Measurements from ENCODE around the gene EYS.

The EYS gene

DNA sequence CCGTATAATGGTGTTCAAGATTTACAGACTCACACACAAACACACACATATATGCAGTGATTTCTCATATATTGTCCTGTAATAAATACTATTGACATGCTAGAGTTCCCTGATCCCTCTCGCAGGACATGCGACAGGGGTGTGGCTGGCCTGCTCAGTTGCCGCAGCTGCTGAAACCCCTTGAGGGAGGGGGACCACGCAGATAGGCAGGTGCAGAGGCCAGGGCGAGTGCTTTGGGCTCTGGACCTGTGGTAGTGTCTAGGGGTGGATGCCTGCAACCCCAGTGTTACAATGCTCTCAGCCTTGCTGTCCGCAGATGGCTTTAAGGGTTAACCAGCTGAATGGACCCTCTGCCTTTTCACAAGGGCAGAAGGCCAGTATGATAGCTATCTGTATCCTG, 706.2 kb downstream of the EYS start:
- in situ Hi-C loops (cut with HindIII; ENCODE audit: low sequenced_read_pairs) = no loop called here
- H3K4me3 ChIP-seq (ENCODE audit: low read depth, low read length) = no peak overlapping the region
- TF ChIP-seq, protein P1, sequence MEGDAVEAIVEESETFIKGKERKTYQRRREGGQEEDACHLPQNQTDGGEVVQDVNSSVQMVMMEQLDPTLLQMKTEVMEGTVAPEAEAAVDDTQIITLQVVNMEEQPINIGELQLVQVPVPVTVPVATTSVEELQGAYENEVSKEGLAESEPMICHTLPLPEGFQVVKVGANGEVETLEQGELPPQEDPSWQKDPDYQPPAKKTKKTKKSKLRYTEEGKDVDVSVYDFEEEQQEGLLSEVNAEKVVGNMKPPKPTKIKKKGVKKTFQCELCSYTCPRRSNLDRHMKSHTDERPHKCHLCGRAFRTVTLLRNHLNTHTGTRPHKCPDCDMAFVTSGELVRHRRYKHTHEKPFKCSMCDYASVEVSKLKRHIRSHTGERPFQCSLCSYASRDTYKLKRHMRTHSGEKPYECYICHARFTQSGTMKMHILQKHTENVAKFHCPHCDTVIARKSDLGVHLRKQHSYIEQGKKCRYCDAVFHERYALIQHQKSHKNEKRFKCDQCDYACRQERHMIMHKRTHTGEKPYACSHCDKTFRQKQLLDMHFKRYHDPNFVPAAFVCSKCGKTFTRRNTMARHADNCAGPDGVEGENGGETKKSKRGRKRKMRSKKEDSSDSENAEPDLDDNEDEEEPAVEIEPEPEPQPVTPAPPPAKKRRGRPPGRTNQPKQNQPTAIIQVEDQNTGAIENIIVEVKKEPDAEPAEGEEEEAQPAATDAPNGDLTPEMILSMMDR (IDR thresholded peaks at IDR 0.05; ENCODE audit: low read depth, low read length) = no peak

DNA sequence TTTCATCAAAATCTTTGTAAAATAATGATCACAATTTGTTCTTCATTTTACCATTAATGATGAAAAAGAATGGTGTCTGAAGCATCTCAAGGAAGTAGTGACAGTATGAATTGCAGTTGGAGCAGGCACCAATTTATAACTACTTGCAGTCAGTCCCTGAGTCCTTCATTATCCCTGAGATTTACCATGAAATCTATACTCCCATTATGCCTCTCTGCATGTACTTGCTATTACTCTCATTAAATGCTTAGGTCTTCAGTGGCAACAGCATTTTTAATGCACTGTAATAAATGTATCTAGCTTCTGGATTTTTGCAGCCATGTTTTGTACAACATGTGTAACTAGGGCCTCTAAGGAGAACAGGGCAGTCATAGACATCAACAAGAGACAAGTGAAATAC, 708.8 kb downstream of the EYS start:
- DNase-seq (ENCODE audit: low read depth, low spot score) = no peak
- in situ Hi-C loops (cut with HindIII; ENCODE audit: low sequenced_read_pairs) = no loop called here

More for the DNA sequence above, 706.2 kb downstream of the EYS start:
- no peak for DNase-seq (ENCODE audit: low read depth, low spot score)

DNA sequence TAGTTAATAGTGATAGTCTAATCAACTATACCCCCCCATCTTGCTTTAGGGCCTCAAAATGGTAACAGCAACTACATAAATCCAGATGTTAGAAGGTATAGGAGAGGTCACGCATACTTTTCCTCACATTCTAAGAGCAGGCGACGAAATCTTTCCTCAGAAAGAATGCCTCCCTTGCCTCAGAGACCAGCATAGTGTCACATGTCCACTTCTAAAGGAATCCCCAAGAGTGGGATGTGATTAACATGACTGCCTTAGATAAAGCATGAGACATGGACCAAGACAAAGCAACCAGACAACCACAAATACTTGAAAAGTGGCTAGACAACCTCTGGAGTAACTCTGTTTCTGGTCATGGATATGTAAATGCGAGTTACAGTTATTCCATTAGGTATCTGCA, 710.7 kb downstream of the EYS start:
- no peak overlapping the region for H3K4me3 ChIP-seq (ENCODE audit: low read depth, low read length)
- TF ChIP-seq, protein P1 (IDR thresholded peaks at IDR 0.05; ENCODE audit: low read depth, low read length) = no peak
- DNase-seq (ENCODE audit: low read depth, low spot score) = no peak
- in situ Hi-C loops (cut with HindIII; ENCODE audit: low sequenced_read_pairs) = no loop called here

More for the DNA sequence above, 708.8 kb downstream of the EYS start:
- TF ChIP-seq, protein P1 (IDR thresholded peaks at IDR 0.05; ENCODE audit: low read depth, low read length) = no peak
- H3K4me3 ChIP-seq (ENCODE audit: low read depth, low read length) = no peak overlapping the region

DNA sequence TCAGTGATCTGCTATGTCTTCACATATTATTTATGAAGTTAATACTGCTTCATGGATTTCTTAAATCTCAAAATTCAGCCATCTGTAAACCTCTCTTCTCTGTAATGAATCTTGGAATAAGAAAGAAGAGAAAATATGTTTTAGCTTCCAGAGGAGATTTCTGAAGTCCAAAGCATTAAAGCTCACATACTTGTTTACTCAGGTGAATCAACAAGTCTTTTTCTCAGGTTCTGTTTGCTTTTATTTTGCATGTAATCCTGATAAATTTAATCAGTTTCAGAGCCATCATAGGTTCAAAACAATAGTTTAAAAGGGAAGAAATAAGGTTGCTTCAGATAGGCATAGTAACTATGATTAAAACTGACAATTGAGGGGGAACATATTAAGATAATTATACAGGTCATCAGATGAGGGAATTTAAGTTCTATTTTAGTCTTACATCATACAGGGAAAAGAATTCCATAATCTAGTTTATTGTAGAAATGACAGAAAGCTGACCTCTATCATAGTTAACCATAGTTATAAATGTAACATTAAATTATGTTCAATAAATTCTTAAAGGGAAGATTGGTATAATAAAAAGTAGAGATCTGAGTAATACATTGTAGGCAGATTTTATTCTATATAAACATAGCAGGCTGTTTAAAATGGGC, 716.2 kb downstream of the EYS start:
- H3K4me3 ChIP-seq (ENCODE audit: low read depth, low read length) = no peak overlapping the region
- no peak for DNase-seq (ENCODE audit: low read depth, low spot score)
- TF ChIP-seq, protein P1 (IDR thresholded peaks at IDR 0.05; ENCODE audit: low read depth, low read length) = no peak
- in situ Hi-C loops (cut with HindIII; ENCODE audit: low sequenced_read_pairs) = no loop called here

DNA sequence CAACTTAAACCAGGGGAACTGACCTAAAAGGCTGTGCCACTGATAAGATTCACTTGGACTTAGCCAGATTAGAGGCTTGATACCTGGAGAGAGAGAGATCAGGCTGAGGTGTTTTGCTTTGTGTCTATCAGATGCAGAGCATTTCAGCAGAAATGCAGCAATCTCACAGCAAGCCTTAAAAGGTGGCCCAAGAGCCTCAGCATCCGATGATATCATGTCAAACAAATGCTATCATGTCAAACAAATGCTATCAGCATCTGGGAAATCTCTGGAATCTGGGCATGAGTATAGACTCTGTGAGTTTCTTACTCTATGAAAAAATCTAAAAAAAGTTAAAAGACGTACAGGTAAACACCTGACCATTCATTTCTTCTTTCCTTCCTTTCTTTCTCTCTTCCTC, 718.9 kb downstream of the EYS start:
- in situ Hi-C loops (cut with HindIII; ENCODE audit: low sequenced_read_pairs) = no loop called here
- TF ChIP-seq, protein P1 (IDR thresholded peaks at IDR 0.05; ENCODE audit: low read depth, low read length) = no peak
- no peak overlapping the region for H3K4me3 ChIP-seq (ENCODE audit: low read depth, low read length)
- no peak for DNase-seq (ENCODE audit: low read depth, low spot score)

DNA sequence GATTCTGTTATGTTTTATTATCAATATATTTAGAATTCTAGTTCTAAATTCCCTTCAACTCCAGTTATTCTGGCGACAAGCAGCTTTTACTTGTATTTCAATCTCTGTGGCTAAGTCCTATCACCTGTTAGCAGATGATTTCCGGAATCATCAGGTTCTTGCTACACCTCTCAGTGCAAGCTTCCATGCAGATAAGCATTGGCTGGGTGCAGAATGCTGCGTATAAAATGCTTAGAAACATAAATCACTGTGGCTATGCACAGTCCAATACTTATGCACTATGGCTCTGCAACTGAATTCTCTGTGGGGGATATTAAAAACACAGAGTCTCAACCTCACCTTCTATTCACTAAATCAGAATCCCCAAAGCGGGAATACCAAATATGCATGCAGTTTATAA, 720.0 kb downstream of the EYS start:
- no peak for DNase-seq (ENCODE audit: low read depth, low spot score)
- in situ Hi-C loops (cut with HindIII; ENCODE audit: low sequenced_read_pairs) = no loop called here
- H3K4me3 ChIP-seq (ENCODE audit: low read depth, low read length) = no peak overlapping the region
- TF ChIP-seq, protein P1 (IDR thresholded peaks at IDR 0.05; ENCODE audit: low read depth, low read length) = no peak
